Fibroblast of lung (primary cell): Measurements from ENCODE around the gene IRF5.
"Not testable (repeated sequence)": the region's sequence is repeated elsewhere in the genome, so short reads cannot be mapped to it uniquely, and the experiment has no call there.

ENCODE experiments used
- CTCF ChIP-seq, 2 donors: IDR thresholded peaks in 1 of 2; conservative IDR thresholded peaks in 1 of 2; 1 replicate in 1 of 2; 2 replicates in 1 of 2; pipeline ENCODE4 v1.5.1; 2011 to 2012; ENCODE audit warnings: low read length in 2 of 2, control low read depth in 1 of 2, inconsistent platforms in 1 of 2, low read depth in 1 of 2, mild to moderate bottlenecking in 1 of 2
- EZH2 ChIP-seq: IDR thresholded peaks from 2 replicates; pipeline ENCODE4 v1.5.1; 2012; ENCODE audit warnings: low read length, control low read depth, mild to moderate bottlenecking; ENCODE audit errors: missing control alignments

- not testable (repeated sequence) for TF ChIP-seq CTCF (conservative IDR thresholded peaks at IDR 0.05 in 1 of 2, IDR thresholded peaks at IDR 0.05 in 1 of 2; ENCODE audit: low read depth in 1 of 2, low read length in 2 of 2); EZH2
Measured at GRCh38 chr7:128994560-128994959, 56.8 kb downstream of the IRF5 start.
